RWPE1 (cell line): Measurements from ENCODE around the gene USE1.

Source experiments
- CTCF ChIA-PET: fragments of 350-600 bp; sonication (Branson Sonifier 250); formaldehyde crosslinking; extraction: SDS; loops from one replicate; lab custom pipeline; 2021; lab: Yijun Ruan, JAX
- POLR2A ChIA-PET: fragments of 400-600 bp; formaldehyde crosslinking; extraction: SDS; loops from one replicate; lab custom pipeline; 2020; ENCODE audit warnings: antibody characterized with exemption; ENCODE audit not compliant: low non-redundant PET; lab: Yijun Ruan, JAX
- DNase-seq: peaks from one replicate; pipeline ENCODE4 v3.0.0; 2012; ENCODE audit warnings: low spot score
- H3K27ac ChIP-seq: fragments of 450-650 bp; 2 replicates; pipeline ENCODE4 v1.5.1; 2017
- TF ChIP-seq, protein P1 (sequence below): fragments of 450-650 bp; conservative IDR thresholded peaks from 2 replicates; pipeline ENCODE4 v1.5.1; 2017; ENCODE audit warnings: low read depth, mild to moderate bottlenecking

Gene USE1

DNA sequence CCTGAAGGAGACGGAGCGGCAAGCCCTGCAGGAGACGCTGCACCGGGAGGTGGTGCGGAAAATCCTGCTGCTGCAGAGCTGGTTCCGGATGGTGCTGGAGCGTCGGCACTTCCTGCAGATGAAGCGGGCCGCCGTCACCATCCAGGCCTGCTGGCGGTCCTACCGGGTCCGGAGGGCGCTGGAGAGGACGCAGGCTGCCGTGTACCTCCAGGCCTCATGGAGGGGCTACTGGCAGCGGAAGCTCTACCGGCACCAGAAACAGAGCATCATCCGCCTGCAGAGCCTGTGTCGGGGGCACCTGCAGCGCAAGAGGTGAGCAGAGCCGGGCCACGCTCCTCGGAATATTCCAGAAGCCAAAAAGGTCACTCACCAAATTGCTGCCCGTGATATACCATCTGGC is 22.4 kb upstream of the USE1 start:
- CTCF ChIA-PET: no interaction called here
- no peak for DNase-seq

DNA sequence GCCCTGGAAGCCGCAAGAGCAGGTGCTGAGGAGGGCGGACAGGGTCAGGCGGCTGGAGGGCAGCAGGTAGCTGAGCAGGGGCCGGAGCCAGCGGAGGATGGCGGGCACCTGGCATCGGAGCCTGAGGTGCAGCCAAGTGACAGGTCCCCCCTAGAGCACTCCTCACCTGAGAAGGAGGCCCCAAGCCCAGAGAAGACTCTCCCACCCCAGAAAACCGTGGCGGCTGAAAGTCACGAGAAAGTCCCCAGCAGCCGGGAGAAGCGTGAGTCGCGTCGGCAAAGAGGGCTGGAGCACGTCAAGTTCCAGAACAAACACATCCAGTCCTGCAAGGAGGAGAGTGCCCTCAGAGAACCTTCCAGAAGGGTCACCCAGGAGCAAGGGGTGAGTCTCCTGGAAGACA is 20.5 kb upstream of the USE1 start:
- ChIA-PET CTCF (interaction anchor here (0.6 kb wide), 1 partner anchor 129 kb away, joined by 3 read pairs; no protein-coding TSS in a partner anchor), POLR2A (no interaction called here)
- no peak for DNase-seq
- TF ChIP-seq, protein P1, sequence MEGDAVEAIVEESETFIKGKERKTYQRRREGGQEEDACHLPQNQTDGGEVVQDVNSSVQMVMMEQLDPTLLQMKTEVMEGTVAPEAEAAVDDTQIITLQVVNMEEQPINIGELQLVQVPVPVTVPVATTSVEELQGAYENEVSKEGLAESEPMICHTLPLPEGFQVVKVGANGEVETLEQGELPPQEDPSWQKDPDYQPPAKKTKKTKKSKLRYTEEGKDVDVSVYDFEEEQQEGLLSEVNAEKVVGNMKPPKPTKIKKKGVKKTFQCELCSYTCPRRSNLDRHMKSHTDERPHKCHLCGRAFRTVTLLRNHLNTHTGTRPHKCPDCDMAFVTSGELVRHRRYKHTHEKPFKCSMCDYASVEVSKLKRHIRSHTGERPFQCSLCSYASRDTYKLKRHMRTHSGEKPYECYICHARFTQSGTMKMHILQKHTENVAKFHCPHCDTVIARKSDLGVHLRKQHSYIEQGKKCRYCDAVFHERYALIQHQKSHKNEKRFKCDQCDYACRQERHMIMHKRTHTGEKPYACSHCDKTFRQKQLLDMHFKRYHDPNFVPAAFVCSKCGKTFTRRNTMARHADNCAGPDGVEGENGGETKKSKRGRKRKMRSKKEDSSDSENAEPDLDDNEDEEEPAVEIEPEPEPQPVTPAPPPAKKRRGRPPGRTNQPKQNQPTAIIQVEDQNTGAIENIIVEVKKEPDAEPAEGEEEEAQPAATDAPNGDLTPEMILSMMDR: no peak
- H3K27ac ChIP-seq: no peak overlapping the region

More for the DNA sequence above, 22.4 kb upstream of the USE1 start:
- H3K27ac ChIP-seq: no peak overlapping the region
- TF ChIP-seq, protein P1: no peak
- POLR2A ChIA-PET: no interaction called here

DNA sequence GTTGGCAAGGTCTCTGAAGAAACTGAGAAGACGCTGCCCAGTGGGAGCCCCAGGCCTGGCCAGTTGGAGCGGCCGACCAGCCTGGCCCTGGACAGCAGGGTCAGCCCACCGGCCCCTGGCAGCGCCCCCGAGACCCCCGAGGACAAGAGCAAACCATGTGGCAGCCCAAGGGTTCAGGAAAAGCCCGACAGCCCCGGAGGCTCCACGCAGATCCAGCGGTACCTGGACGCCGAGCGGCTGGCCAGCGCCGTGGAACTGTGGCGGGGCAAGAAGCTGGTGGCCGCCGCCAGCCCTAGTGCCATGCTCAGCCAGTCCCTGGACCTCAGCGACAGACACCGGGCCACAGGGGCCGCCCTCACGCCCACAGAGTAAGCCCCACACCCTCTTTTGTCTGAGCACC is 20.1 kb upstream of the USE1 start:
- ChIA-PET POLR2A (no interaction called here), CTCF (no interaction called here)
- no peak for DNase-seq
- no peak overlapping the region for H3K27ac ChIP-seq
- TF ChIP-seq, protein P1: no peak

DNA sequence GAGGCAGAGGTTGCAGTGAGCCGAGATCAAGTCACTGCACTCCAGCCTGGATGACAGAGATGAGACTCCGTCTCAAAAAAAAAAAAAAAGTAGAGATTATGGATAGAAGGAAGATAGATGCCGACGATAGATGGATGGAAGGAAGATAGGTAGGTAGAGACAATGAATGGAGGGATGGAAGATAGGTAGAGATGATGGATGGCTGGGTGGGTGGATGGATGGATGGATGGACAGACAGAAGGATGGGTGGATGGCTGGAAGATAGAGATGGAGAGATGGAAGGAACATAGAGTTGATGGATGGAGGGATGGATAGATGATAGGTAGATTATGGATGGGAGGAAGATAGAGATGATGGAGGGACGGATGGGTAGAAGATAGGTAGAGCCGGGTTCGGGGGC is 18.5 kb upstream of the USE1 start:
- DNase-seq: no peak
- no peak overlapping the region for H3K27ac ChIP-seq
- TF ChIP-seq, protein P1: no peak
- POLR2A ChIA-PET: no interaction called here
- CTCF ChIA-PET: interaction anchor here (0.6 kb wide), 1 partner anchor 97 kb away, joined by 3 read pairs; no protein-coding TSS in a partner anchor

DNA sequence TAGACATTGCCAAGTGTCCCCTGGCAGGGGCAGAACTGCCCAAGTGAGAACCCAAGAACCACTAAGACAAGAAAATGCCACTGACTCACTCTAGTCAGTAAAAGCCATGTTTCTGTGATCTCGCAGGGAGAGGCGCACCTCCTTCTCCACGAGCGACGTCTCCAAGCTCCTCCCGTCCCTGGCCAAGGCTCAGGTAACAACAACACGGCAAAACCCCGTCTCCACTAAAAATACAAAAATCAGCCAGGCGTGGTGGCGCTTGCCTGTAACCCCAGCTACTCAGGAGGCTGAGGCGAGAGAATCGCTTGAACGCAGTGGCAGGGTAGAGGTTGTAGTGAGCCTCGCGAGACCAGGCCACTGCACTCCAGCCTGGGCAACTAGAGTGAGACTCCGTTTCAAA is 17.5 kb upstream of the USE1 start:
- no peak for DNase-seq
- ChIA-PET CTCF (no interaction called here), POLR2A (no interaction called here)
- H3K27ac ChIP-seq: no peak overlapping the region
- TF ChIP-seq, protein P1: no peak

DNA sequence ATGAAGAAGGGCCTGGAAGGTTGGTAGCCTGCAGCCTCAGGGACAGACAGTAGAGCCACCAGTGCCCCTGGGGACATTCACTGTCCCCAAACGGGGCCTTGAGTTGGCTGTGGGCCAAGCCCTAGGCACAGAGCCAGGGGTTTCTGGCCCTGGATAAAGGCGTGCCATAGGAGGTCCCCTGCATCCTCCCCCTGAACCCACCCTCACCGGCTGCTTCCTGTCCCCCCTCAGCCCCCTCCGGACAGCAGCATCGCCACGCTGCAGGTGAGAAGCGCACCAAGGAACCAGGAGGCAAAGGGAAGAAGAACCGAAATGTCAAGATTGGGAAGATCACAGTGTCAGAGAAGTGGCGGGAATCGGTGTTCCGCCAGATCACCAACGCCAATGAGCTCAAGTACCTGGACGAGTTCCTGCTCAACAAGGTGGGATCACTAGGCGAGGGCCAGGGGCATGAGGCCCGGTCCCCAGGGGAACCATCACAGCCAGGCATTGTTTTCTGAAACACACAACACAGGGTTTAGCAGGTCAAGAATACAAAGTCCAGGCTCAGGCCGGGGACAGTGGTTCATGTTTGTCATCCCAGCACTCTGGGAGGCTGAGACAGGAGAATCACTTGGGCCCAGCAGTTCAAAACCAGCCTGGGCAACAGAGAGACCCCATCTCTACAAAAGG is 14.6 kb upstream of the USE1 start:
- TF ChIP-seq, protein P1: no peak
- POLR2A ChIA-PET: no interaction called here
- CTCF ChIA-PET: interaction anchor here (0.6 kb wide), 2 partner anchors 23 to 108 kb away, joined by 3 to 6 read pairs; no protein-coding TSS in a partner anchor
- H3K27ac ChIP-seq: peak overlapping the region; percentile 18
- no peak for DNase-seq
